HG02840 (cell line): ENCODE results near the gene TMEM191B.
A peak's percentile ranks its signal among the peaks of the same experiment; 100 is the strongest.
"Not testable (repeated sequence)": the region's sequence is repeated elsewhere in the genome, so short reads cannot be mapped to it uniquely, and the experiment has no call there.

Experiments used
- ATAC-seq: cut with Tn5 transposase; IDR thresholded peaks from one replicate; pipeline ENCODE4 v1.9.1; 2021; ENCODE audit warnings: mild to moderate bottlenecking, moderate library complexity, moderate number of reproducible peaks; ENCODE audit not compliant: unreplicated experiment, low FRiP score

Gene TMEM191B

GRCh38 chr22:18527752-18528596 lies at the start of gene TMEM191B:
Gene TMEM191B, plus strand, starts transcription at chr22:18527802. Its CDS starts 179 bp downstream, at chr22:18527981.
- peak; percentile 30 for ATAC-seq

DNA sequence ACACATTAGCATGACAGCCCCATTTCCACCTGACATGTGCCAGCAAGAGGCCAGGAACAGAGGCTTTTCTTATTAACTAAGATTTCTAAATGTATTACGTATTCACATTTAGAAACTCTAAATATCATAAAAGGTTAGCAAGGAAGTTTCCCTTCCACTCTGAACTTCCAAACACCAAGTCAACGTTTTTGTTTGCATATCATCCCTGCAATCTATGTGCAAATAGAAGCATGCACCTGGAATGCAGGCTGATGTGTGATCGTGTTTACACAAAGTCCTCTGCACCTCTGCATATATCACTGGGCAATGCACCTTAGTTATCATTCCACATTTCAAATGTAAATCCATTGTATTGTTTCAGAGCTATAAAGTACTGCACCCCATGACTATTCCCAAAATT lies 31.4 kb upstream of the TMEM191B start:
- not testable (repeated sequence) for ATAC-seq

- not testable (repeated sequence) for ATAC-seq
These were observed 16.3 kb upstream of the TMEM191B start for GRCh38 chr22:18511327-18511726.

DNA sequence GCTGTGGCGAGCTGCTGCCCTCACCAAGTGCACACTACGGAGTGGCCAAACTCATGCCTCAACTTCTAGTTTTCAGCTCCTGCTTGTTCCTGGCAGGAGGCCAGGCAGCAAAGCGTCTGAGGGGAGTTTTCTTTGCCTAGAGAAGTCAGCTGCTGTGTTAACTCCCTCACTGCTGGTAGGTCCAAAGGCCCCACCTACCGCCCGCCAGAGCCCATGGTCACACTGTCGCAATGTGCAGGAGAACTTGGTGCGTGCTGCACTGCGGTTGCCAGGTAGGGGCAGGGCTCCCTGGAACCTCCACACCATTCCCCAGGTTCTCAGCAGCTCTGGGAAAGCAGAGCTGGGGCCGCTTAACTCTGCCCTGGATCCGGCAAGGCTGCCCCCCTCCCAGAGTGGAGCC lies 15.2 kb upstream of the TMEM191B start:
- not testable (repeated sequence) for ATAC-seq

DNA sequence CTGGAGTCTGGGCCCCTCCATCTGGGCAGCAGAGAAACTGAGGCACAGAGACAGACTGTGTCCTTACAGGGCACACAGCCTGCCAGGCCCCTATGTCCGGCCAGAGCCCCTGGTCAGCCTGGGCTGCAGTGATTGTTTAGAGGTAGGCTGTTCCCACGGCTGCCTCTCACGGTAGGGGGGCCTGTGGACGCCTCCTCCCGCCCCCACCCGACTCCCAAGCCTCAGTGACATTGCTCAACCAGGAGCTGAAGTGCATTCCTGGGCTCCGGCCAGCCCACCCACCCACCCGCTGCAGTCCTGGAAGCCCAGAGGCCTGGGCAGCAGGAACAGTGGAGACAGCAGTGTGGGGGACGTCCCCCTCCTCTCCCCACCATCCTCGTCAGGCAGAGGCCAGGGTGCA lies 14.1 kb upstream of the TMEM191B start:
- not testable (repeated sequence) for ATAC-seq

- not testable (repeated sequence) for ATAC-seq
These were observed 9.5 kb upstream of the TMEM191B start, which contains the start of gene GGTLC3 for GRCh38 chr22:18518061-18518460. Gene GGTLC3, minus strand, starts transcription at chr22:18518161. Its CDS starts 264 bp downstream, at chr22:18517897.

- ATAC-seq = not testable (repeated sequence)
These were observed 4.8 kb upstream of the TMEM191B start for GRCh38 chr22:18522762-18523161.

DNA sequence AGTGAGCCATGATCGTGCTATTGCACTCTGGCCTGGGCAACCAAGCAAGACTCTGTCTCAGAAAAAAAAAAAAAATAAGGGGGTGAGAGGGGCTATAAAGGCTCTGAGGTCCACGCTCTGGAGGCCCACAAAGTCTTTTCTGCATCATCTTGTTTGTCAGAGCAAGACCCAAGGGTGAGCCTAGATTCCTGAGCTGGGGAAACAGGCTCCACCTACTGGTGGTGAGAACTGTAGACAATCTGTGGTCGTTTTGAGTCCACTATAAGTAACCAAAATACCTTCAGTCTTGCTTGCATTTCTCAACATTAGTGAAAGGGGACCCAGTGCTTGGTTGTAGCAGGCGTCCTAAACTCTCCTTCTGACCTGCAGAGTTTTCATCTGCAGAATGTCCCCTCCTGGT lies 4.3 kb upstream of the TMEM191B start:
- not testable (repeated sequence) for ATAC-seq

DNA sequence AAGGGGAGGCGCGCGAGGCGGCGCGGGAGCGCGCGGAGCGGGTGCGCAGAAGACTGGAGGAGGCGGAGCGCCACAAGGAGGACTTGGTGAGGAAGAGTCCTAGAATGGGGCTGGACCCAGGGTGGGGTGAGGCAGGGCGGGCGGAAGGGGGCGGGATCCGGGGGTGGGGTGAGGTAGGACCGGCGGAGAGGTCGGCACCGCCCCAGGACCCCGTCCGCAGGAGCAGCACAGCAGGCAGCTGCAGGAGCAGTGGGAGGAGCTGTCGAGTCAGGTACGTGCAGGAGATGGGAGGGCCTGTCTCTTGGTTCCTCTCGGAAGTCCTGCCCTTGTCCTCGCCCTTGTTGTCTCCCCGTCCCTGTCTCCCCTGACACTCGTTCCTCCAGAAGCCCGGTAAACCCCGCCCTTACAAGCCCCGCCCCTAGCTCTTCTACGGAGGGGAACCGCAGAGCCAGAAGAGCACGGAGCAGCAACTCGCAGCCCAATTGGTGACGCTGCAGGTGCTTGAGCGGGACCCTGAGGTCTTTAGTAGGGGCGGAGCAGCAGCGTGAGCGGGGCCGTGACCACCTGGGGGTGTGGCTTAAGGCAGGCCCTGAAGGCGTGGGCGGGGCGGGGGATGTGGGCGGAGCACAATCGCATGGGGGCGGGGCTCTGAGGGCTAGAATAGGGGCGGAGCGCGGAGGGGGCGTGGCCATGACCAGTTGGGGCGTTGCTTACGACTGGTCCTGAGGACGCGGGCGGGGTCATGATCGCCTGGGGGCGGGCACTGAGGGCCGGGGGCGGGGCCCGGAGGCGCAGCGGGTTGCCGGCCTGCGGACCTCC lies 1.2 kb downstream of the TMEM191B start:
- ATAC-seq = peak; percentile 84

DNA sequence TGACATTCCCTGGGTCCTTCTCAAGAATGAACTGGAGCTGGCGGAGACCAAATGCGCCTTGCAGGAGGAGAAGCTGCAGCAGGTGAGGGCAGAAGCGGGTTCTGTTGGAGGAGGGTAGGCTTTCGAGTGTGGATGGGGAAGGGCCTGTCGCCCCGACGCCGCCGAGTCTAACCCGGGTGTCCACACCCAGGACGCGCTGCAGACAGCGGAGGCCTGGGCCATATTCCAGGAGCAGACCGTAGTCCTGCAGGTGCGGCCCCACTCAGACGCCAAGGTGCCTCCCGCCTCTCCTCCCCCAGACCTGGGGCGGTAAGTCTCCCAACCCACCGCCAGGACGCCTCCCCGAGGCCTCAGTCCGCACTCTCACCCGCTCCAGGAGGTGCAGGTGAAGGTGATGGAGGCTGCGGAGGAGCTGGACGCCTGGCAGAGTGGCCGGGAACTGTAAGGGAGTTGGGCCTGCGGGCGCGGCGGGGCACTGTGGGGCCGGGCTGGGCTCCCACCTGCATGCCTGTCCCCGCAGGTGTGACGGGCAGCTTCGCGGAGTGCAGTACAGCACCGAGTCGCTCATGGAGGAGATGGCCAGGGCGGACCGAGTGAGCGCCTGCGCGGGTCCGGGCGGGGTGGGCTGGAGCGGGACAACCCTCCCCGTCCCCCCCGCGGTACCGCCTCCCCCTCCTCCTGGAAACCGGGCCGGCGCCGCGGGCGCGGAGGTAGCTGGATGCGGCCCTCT lies 2.0 kb downstream of the TMEM191B start:
- ATAC-seq = peak; percentile 19

DNA sequence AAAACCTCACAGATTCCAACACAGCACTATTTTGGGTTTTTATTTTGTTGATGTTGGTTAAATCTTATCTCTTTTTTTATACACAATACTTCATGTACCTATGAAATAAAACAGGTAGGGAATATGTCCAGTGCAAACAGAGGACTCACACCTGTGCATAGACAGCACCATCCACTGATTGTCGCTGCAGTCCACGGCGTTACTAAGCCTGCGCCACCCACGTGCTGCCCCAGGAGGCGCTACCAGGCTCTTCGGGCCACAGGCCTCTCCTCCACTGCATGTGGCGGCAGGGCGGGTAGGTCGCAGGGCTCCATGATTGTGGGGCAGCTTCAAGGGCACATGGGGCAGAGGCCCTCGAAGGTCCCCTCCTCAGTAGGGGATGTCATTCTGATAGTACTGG lies 6.0 kb downstream of the TMEM191B start:
- not testable (repeated sequence) for ATAC-seq

GRCh38 chr22:18534315-18534714 lies 6.7 kb downstream of the TMEM191B start:
- ATAC-seq = not testable (repeated sequence)

DNA sequence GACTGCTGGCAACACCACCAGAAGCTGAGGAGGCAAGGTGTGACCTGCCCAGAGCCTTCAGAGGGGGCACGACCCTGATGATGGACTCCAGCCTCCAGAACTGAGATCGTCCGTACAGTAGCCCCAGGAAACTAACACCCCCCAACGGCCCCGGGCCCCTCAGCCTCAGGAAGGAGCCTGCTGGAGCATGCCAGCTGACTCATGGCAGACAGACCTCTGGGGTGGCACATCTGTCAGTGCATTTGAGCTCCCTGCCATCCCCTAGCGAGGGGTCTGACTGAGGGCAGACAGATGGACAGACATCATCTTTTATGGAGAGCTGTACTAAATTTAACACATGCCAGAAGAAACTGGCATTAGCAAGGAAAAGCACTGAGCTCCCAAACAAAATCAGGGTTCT lies 12.4 kb downstream of the TMEM191B start:
- not testable (repeated sequence) for ATAC-seq

DNA sequence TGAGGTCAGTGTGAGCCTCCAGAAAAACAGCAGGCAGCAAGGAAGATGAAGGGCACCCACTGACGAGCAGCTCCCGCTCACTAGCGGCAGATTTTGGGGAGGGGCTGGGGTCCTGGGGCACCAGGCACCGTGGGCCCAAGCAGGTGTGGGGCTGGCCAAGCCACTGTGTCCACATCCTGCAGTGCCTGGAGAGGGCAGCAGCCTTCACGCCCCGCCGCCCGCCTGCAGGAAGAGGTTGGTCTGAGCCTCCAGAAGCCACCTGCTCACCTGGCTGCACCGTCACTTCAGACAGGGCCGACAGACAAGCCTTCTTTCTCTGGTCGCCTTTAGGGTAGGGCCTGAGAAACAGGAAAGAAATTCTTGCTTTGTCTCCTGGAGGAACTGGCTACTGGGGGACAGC lies 15.8 kb downstream of the TMEM191B start:
- not testable (repeated sequence) for ATAC-seq

- not testable (repeated sequence) for ATAC-seq
These were observed 17.0 kb downstream of the TMEM191B start for GRCh38 chr22:18544615-18545014.

DNA sequence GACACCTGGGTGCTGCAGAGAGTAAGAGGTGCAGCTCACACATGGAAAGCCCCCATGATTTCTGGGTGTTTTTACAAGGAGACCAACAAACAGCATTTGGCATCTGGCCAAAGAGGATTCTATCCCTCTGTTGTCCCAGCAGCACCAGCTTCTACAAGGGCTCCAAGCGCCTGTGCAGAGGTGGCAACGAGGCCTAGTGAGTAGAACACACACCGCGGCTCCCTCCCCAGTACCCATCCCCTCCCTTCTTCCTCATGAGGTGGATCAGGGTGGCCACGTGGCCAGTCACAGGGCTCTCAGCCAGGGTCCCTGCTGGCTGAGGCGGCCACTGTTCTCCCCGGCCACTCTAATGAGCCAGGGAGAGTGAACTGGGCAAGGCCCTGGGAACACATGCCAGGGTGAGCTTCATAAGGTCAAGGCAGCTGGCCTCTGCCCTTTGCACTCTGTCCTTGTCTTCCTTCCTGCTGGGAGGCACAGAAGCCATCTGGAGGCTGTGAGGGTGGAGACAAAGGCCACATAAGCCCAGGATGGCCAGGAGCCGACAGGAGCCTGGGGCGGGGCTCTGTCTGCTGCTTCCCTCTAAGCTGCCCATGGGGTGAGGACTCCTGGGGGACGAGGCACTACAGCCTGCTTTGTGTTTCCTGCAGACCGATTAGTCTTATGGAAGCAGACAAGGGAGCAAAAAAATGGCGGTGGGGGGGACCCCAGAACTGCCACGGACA lies 22.0 kb downstream of the TMEM191B start:
- ATAC-seq = not testable (repeated sequence)

DNA sequence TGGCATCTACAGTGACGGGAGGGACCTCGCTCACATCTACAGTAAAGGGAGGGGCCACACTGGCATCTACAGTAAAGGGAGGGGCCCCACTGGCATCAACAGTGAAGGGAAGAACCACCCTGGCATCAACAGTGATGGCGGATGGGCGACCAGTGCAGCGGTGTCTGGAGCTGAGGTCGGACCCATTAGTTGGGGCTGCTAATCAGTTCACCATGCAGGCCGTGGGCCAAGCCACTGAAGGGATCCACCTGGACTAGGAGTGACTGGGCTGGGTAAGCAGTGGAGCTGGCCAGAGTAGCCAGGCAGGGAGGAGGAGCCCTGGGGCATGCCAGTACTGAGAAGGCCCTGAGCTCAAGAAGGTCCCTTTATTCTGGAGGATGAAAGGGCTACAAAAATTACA lies 23.4 kb downstream of the TMEM191B start:
- ATAC-seq = not testable (repeated sequence)

- ATAC-seq = not testable (repeated sequence)
These were observed 25.4 kb downstream of the TMEM191B start for GRCh38 chr22:18552839-18553597.
